Rectal smooth muscle tissue (tissue), 1 donor: ENCODE results near the gene CELF4.

Source experiments
- H3K27ac ChIP-seq: one replicate; pipeline ENCODE4 v1.7.0; 2013; ENCODE audit warnings: low read depth, low read length, inconsistent platforms
- H3K27me3 ChIP-seq: one replicate; pipeline ENCODE4 v1.7.0; 2013; ENCODE audit warnings: low read length; ENCODE audit not compliant: control insufficient read depth, insufficient read depth
- H3K36me3 ChIP-seq: one replicate; pipeline ENCODE4 v1.7.0; 2013; ENCODE audit warnings: low read length; ENCODE audit not compliant: control insufficient read depth, insufficient read depth
- H3K4me1 ChIP-seq: one replicate; pipeline ENCODE4 v1.7.0; 2013; ENCODE audit warnings: low read length; ENCODE audit not compliant: control insufficient read depth, insufficient read depth
- H3K4me3 ChIP-seq: one replicate; pipeline ENCODE4 v1.7.0; 2013; ENCODE audit warnings: low read length
- H3K9ac ChIP-seq: one replicate; pipeline ENCODE4 v1.7.0; 2013; ENCODE audit warnings: low read length

The CELF4 gene

DNA sequence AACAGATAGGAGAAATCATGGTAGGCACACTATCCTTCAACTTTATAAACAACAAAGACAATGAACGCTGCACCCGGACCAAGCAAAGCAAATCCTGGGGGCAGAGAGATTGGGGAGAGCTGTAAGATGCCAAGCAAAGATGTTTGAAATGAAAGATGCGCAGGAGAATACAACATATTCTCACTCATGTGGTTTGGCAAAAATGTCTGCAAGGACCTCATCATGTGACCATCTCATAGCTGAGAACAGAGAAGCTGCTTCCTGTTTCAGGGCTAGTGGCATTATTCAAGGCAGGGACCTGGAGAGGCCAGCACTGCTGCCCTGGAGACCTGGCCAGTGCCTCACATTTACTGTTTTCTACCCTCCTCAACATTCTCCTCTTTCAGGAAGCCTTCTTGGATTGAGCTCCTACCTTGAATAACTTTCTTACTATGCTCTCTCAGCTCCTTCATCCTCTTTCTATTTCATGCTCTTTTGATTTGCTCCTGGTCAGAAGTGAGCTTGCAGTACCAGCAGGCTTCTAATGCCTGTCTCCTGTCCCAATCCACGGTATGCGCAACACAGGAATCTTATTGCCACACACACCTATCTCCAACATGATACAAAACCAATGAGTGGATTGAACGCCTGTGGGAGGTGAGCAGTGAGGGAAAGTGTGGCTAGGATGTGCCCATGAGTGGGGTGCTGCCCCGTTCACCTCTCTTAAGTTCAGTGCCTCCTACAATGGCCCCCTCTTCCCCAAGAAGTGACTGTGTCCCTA, 133.0 kb downstream of the CELF4 start:
- H3K4me3 ChIP-seq: no peak overlapping the region
- H3K27ac ChIP-seq: no peak overlapping the region
- no peaks in the 10 kb centered on the region for H3K36me3 ChIP-seq
- H3K9ac ChIP-seq: no peak overlapping the region
- H3K4me1 ChIP-seq: no peaks in the 10 kb centered on the region
- no peaks in the 10 kb centered on the region for H3K27me3 ChIP-seq

DNA sequence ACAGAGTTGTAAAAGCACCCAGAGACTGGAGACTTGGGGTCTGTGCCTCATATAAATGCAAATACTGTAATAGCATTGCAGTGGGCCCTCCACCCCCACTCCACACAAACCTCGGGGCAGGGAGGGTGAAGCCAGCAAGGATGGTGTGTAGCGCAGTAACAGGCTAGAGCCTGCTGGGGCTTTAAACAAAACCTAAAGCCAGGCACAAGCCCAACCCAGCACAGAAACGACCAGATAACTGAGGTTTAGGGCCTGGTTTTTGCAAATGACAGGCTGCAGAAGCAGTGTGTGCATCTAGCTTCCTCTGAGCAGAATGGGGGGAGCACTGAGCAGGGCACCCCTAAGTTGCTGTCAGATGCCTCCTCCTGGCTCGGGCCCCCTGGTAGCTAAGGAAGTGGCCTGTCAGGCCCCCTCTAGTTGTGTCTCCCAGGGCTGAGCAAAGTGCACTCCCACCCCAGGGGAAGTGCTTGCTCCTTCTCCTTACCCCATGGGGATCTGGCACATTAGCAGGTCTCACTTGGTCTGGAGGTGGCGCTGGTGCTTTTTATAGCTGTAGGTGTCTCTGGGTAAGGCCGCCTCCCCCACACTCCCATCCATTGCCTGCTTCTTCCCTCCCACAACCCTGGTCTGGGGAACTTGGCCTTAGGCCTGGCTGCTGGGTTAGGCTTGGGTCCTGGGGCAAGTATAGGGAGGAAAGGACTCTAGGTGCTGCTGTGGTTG, 135.1 kb downstream of the CELF4 start:
- no peaks in the 10 kb centered on the region for H3K27me3 ChIP-seq
- no peaks in the 10 kb centered on the region for H3K4me1 ChIP-seq
- no peaks in the 10 kb centered on the region for H3K36me3 ChIP-seq
- H3K4me3 ChIP-seq: no peak overlapping the region
- no peak overlapping the region for H3K9ac ChIP-seq
- no peak overlapping the region for H3K27ac ChIP-seq

- no peaks in the 10 kb centered on the region for H3K36me3 ChIP-seq
- H3K4me1 ChIP-seq: no peaks in the 10 kb centered on the region
- H3K4me3 ChIP-seq: no peak overlapping the region
- no peak overlapping the region for H3K27ac ChIP-seq
- H3K9ac ChIP-seq: no peak overlapping the region
- H3K27me3 ChIP-seq: no peaks in the 10 kb centered on the region
Measured at GRCh38 chr18:37429791-37430190, 135.8 kb downstream of the CELF4 start.

- H3K36me3 ChIP-seq: no peaks in the 10 kb centered on the region
- no peaks in the 10 kb centered on the region for H3K4me1 ChIP-seq
- no peak overlapping the region for H3K27ac ChIP-seq
- H3K27me3 ChIP-seq: no peaks in the 10 kb centered on the region
- no peak overlapping the region for H3K9ac ChIP-seq
- no peak overlapping the region for H3K4me3 ChIP-seq
Measured at GRCh38 chr18:37428288-37428974, 137.2 kb downstream of the CELF4 start.

DNA sequence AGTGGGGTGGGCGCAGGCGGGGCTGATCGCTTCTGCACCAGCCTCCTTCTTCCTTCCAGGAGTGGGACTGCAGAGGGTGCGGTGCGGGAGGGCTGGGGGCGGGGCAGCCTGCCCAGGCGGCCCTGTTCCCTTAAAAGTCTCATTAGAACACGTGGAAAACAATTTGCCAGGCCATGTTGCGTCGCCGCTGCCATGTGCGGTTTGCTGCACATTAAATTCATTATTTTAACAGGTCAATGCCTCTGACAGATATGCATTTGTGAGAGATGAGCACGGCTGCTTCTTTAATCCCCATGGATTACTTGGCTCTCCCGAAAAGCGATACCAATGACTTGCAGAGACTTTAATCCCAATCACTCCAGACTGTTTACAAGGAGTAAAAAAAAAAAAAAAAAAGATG, 139.0 kb downstream of the CELF4 start:
- H3K27me3 ChIP-seq: no peaks in the 10 kb centered on the region
- H3K36me3 ChIP-seq: no peaks in the 10 kb centered on the region
- no peak overlapping the region for H3K4me3 ChIP-seq
- H3K9ac ChIP-seq: no peak overlapping the region
- no peaks in the 10 kb centered on the region for H3K4me1 ChIP-seq
- no peak overlapping the region for H3K27ac ChIP-seq

DNA sequence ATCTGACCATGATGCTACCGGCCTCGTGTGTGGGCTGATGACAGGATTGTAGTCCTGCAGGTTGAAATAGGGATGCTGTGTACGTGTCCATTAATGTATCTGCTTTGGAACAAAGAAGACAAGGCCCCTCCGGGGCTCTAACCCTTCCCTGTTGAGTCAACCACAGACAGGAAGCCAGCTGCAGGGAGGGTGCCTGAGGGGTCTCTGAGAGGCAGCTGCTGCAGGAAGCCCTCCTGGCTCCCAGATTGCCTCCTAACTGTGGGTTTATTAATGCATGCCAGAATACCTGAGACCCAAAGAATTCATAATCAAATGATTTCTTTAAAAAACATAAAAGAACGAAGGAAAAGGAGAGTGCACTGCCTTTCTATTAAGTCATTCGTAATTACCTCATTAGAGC, 140.4 kb downstream of the CELF4 start:
- H3K9ac ChIP-seq: no peak overlapping the region
- H3K27ac ChIP-seq: no peak overlapping the region
- no peaks in the 10 kb centered on the region for H3K36me3 ChIP-seq
- H3K4me1 ChIP-seq: no peaks in the 10 kb centered on the region
- H3K27me3 ChIP-seq: no peaks in the 10 kb centered on the region
- H3K4me3 ChIP-seq: no peak overlapping the region

- Histone ChIP-seq H3K27me3 (no peaks in the 10 kb centered on the region), H3K9ac (no peak overlapping the region), H3K4me1 (no peaks in the 10 kb centered on the region)
Measured at GRCh38 chr18:37424507-37424906, 141.1 kb downstream of the CELF4 start.

DNA sequence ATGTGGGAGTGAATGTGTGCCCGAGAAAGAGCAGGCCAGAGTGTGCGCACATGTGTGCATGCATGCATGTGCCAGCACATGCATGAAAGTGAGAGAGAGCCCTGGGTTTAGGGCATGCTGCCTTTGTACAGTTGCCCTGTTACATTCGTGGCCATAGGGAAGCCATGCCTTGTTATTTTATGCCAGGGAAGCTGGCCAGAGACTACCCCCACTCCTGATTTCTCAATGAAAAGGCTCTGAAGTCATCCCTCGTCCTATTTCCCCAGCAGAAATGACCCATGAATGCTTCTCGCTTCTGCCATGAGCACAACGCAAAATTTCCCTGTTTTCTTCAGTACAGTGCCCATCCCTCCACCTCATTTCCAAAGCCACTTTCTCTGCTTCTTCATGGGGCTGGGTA, 143.0 kb downstream of the CELF4 start:
- H3K4me1 ChIP-seq: no peaks in the 10 kb centered on the region
- H3K4me3 ChIP-seq: no peak overlapping the region
- H3K36me3 ChIP-seq: no peaks in the 10 kb centered on the region
- no peak overlapping the region for H3K9ac ChIP-seq
- H3K27me3 ChIP-seq: no peaks in the 10 kb centered on the region
- H3K27ac ChIP-seq: no peak overlapping the region

More at GRCh38 chr18:37424507-37424906, 141.1 kb downstream of the CELF4 start:
- no peaks in the 10 kb centered on the region for H3K36me3 ChIP-seq
- H3K27ac ChIP-seq: no peak overlapping the region
- no peak overlapping the region for H3K4me3 ChIP-seq

DNA sequence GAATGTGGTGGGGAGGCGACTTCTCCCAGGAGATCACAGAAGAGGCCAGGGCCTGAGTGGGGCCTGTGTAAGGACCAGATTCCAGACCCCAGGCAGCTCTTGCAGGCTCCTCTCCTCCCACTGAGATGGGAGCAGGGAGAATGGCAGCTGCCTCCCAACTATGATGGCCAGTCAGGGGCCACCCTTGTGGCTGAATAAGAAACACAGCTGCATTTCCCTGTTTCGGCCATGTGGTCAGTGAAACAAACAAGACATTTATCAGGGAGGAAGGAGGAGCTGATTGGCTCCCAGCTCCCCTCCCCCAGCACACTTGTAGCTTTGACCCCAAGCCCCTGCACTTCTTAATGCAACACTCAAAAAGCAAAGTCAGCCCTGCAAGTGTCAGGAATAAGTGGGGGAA, 143.5 kb downstream of the CELF4 start:
- H3K36me3 ChIP-seq: no peaks in the 10 kb centered on the region
- no peaks in the 10 kb centered on the region for H3K4me1 ChIP-seq
- no peak overlapping the region for H3K9ac ChIP-seq
- no peaks in the 10 kb centered on the region for H3K27me3 ChIP-seq
- H3K27ac ChIP-seq: no peak overlapping the region
- H3K4me3 ChIP-seq: no peak overlapping the region

DNA sequence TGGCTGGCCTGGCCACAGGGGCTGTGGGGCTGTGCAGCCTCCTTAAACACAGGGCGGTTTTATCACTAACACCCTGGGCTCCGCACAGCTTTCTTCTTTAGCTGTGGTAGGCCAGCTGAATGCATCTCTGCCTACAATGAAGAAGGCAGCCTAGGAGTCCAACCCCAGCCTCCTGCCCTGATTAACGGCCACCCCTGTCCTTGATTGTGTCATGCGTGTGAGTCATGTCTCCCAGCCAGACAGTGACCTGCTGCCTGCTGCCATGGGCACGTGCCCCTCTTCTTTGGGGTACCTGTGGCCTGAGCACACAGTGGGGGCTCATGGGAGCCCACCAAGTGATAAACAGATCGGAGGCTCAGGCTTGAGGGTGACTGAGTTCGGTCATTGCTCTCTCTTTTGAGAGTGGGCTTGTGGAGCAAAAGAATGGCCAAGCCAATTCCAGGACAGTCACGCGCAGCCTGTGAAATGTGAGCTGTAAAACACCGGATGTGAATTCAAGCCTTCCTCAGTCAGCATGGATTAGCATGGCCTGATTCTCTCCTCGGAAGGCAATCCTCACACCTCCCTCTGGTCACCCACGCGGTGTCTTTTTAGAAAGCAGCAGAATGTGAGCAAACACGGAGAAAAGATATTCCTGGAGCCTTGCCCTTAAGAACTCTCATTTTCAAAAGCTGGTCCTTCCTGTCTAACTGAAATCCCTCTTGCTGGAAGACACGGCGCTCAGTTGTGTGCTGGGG, 144.1 kb downstream of the CELF4 start:
- H3K27ac ChIP-seq: no peak overlapping the region
- H3K4me1 ChIP-seq: no peaks in the 10 kb centered on the region

DNA sequence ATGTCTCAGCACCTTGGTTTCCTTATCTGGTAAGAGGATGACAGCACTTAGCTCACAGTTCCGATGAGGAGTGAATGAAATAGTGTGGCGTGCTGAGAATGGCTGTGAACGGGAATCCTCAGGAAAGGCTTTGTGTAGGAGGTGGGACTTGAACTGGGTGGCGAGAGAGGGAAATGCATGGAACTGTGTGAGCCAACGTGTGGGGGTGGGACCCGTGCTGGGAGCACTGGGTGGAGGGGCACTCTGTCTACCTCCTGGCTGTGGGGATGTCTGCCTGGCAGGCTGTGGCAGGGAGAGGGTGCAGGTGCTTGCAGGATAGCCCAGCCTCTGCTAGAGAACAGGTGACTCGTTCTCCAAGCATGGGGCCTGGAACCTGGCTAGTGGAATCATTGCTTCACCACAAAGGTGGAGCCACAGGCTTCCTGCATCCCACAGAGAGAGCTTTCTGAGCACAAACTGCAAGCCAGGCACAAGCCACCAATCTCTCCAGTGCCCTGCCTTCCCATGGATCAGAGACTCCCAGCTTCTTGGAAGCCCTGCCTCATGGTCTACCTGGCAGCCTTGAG, 145.2 kb downstream of the CELF4 start:
- no peaks in the 10 kb centered on the region for H3K4me1 ChIP-seq
- no peaks in the 10 kb centered on the region for H3K27me3 ChIP-seq
- no peak overlapping the region for H3K4me3 ChIP-seq
- H3K36me3 ChIP-seq: no peaks in the 10 kb centered on the region
- H3K27ac ChIP-seq: no peak overlapping the region
- H3K9ac ChIP-seq: no peak overlapping the region

More for the DNA sequence above, 144.1 kb downstream of the CELF4 start:
- Histone ChIP-seq H3K27me3 (no peaks in the 10 kb centered on the region), H3K4me3 (no peak overlapping the region), H3K36me3 (no peaks in the 10 kb centered on the region), H3K9ac (no peak overlapping the region)

DNA sequence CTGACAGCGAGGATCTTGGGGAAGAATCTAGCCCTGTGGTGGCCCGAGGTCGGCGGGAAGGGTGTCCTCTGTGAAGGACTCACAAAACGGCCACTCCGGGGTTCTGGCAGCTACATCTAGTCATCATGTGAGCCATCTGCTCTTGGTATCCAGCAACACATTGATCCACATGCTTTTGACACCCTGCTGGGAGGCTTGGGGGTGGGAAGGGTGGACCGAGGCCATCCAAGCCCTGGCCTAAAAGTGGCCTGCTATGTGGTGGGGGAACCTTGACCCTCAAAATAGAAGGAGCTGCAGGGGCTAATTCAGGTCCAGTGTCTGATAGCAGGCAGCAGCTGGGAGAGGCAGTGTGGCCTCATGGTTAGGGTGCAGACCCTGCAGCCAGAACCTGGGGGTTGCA, 145.7 kb downstream of the CELF4 start:
- Histone ChIP-seq H3K36me3 (no peaks in the 10 kb centered on the region), H3K4me1 (no peaks in the 10 kb centered on the region), H3K27ac (no peak overlapping the region), H3K4me3 (no peak overlapping the region), H3K27me3 (no peaks in the 10 kb centered on the region), H3K9ac (no peak overlapping the region)
